ENCODE data around the gene CTNNA2.

DNA sequence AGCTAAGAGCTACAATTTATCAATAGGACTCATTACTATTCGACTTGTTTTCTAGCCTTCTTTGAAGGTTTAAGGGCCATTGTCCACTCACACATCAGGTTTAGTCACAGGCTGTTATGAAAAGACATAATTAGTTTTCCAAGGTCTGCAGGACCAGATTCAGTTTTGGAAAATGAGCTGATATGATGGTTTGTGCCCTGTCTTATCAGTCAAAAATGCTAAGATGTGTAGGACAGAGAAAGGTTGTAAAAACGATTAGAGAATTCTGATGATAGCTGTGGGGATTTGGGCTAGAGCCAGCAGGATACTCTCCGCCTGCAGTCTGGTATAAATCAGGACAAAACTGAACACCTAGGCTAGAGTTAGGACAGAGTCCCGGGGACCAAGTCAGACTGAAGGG lies 578.4 kb downstream of the CTNNA2 start:
- TF ChIP-seq, protein P1, sequence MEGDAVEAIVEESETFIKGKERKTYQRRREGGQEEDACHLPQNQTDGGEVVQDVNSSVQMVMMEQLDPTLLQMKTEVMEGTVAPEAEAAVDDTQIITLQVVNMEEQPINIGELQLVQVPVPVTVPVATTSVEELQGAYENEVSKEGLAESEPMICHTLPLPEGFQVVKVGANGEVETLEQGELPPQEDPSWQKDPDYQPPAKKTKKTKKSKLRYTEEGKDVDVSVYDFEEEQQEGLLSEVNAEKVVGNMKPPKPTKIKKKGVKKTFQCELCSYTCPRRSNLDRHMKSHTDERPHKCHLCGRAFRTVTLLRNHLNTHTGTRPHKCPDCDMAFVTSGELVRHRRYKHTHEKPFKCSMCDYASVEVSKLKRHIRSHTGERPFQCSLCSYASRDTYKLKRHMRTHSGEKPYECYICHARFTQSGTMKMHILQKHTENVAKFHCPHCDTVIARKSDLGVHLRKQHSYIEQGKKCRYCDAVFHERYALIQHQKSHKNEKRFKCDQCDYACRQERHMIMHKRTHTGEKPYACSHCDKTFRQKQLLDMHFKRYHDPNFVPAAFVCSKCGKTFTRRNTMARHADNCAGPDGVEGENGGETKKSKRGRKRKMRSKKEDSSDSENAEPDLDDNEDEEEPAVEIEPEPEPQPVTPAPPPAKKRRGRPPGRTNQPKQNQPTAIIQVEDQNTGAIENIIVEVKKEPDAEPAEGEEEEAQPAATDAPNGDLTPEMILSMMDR (conservative IDR thresholded peaks at IDR 0.05 in 1 of 2, IDR thresholded peaks at IDR 0.05 in 1 of 2; ENCODE audit: extremely low read depth in 1 of 2, insufficient read depth in 1 of 2, low read depth in 1 of 2, low read length in 2 of 2): no peak
- TF ChIP-seq EZH2 (IDR thresholded peaks at IDR 0.05; ENCODE audit: borderline replicate concordance, low read length): no peak

Data from mammary epithelial cell (primary cell).